ENCODE results near the gene KRT77. TPM values are rescaled to one million over a fixed set of nuclear protein-coding genes. Genes with fewer than 3 reads are reported as not detected.

Gene KRT77
- total RNA-seq, 1 experiment from 2014 or later = not detected

- TF ChIP-seq MXD4 (CRISPR knock-in tag; IDR thresholded peaks at IDR 0.05; ENCODE audit: borderline replicate concordance) (no peak), FOXJ3 (CRISPR knock-in tag; IDR thresholded peaks at IDR 0.05; ENCODE audit: borderline replicate concordance) (no peak), ZNF416 (CRISPR knock-in tag; IDR thresholded peaks at IDR 0.05) (no peak)
- TF ChIP-seq, protein P1, sequence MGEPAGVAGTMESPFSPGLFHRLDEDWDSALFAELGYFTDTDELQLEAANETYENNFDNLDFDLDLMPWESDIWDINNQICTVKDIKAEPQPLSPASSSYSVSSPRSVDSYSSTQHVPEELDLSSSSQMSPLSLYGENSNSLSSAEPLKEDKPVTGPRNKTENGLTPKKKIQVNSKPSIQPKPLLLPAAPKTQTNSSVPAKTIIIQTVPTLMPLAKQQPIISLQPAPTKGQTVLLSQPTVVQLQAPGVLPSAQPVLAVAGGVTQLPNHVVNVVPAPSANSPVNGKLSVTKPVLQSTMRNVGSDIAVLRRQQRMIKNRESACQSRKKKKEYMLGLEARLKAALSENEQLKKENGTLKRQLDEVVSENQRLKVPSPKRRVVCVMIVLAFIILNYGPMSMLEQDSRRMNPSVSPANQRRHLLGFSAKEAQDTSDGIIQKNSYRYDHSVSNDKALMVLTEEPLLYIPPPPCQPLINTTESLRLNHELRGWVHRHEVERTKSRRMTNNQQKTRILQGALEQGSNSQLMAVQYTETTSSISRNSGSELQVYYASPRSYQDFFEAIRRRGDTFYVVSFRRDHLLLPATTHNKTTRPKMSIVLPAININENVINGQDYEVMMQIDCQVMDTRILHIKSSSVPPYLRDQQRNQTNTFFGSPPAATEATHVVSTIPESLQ (CRISPR knock-in tag; IDR thresholded peaks at IDR 0.05) = no peak
These were observed 6.7 kb downstream of the KRT77 start (continued) for GRCh38 chr12:52696588-52696987.

GRCh38 chr12:52695039-52695438, 8.3 kb downstream of the KRT77 start:
- ChIA-PET POLR2A (no interaction called here), CTCF (interaction anchor here (0.8 to 1.3 kb wide), 3 partner anchors 170 to 176 kb away, joined by 3 to 9 read pairs (median 4); no protein-coding TSS in a partner anchor)
- Mint-ChIP-seq H3K36me3 (no peaks in the 10 kb centered on the region), H3K4me1 (peaks cover 27% of the 10 kb centered on the region), H3K4me3 (no peak overlapping the region), H3K9me3 (no peaks in the 10 kb centered on the region), H3K27me3 (ENCODE audit: low read depth) (peaks cover 32% of the 10 kb centered on the region), H3K27ac (no peak overlapping the region)
- no peak for TF ChIP-seq ATF1 (CRISPR knock-in tag; IDR thresholded peaks at IDR 0.05)
- TF ChIP-seq, protein P2, sequence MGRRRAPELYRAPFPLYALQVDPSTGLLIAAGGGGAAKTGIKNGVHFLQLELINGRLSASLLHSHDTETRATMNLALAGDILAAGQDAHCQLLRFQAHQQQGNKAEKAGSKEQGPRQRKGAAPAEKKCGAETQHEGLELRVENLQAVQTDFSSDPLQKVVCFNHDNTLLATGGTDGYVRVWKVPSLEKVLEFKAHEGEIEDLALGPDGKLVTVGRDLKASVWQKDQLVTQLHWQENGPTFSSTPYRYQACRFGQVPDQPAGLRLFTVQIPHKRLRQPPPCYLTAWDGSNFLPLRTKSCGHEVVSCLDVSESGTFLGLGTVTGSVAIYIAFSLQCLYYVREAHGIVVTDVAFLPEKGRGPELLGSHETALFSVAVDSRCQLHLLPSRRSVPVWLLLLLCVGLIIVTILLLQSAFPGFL (CRISPR knock-in tag; IDR thresholded peaks at IDR 0.05; ENCODE audit: borderline replicate concordance) = no peak
- no peak for TF ChIP-seq SMAD3 (CRISPR knock-in tag; IDR thresholded peaks at IDR 0.05; ENCODE audit: borderline replicate concordance)
- TF ChIP-seq ZNF232 (CRISPR knock-in tag; IDR thresholded peaks at IDR 0.05) = no peak
- DNase-seq (ENCODE audit: low spot score) (no peak), ATAC-seq (no peak)

DNA sequence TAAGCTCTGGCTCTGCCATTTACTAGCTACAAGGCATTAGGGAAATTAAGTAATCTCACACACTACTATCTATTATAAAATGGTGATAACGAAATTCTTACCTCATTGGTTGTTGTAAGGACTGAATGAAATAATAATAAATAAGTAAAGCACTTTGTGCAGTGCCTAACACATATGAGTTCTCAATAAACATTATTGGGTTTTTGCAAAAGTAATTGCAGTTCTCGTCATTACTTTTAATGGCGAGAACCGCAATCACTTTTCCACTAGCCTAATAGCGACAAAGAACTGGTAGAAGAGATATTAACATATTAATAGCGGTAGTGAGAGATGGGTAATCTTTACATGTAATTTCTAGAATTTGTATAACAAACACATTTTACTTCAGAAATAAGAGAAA, 9.2 kb downstream of the KRT77 start:
- H3K27ac Mint-ChIP-seq = no peak overlapping the region
- CTCF ChIA-PET = interaction anchor here (1.0 to 1.3 kb wide), 3 partner anchors 112 to 177 kb away, joined by 3 to 9 read pairs (median 4); no protein-coding TSS in a partner anchor
- no peaks in the 10 kb centered on the region for H3K36me3 Mint-ChIP-seq
- ATAC-seq (no peak), DNase-seq (ENCODE audit: low spot score) (no peak)
- peaks cover 27% of the 10 kb centered on the region for H3K4me1 Mint-ChIP-seq
- H3K4me3 Mint-ChIP-seq = no peak overlapping the region
- POLR2A ChIA-PET = no interaction called here
- H3K9me3 Mint-ChIP-seq = no peaks in the 10 kb centered on the region
- peaks cover 39% of the 10 kb centered on the region for H3K27me3 Mint-ChIP-seq (ENCODE audit: low read depth)
- TF ChIP-seq CREB1 (CRISPR knock-in tag; IDR thresholded peaks at IDR 0.05) (no peak), SMAD4 (CRISPR knock-in tag; IDR thresholded peaks at IDR 0.05) (no peak), ZNF423 (CRISPR knock-in tag; IDR thresholded peaks at IDR 0.05) (no peak), KAT7 (CRISPR knock-in tag; IDR thresholded peaks at IDR 0.05; ENCODE audit: borderline replicate concordance) (no peak), JAZF1 (CRISPR knock-in tag; IDR thresholded peaks at IDR 0.05) (no peak), IRF1 (CRISPR knock-in tag; IDR thresholded peaks at IDR 0.05) (no peak), ZBTB43 (CRISPR knock-in tag; IDR thresholded peaks at IDR 0.05) (no peak), NFATC4 (CRISPR knock-in tag; IDR thresholded peaks at IDR 0.05) (no peak), NFYB (CRISPR knock-in tag; conservative IDR thresholded peaks at IDR 0.05; ENCODE audit: low read depth) (no peak), NR1H2 (CRISPR knock-in tag; IDR thresholded peaks at IDR 0.05) (no peak), ZNF121 (CRISPR knock-in tag; IDR thresholded peaks at IDR 0.05) (no peak), ZNF219 (CRISPR knock-in tag; IDR thresholded peaks at IDR 0.05; ENCODE audit: borderline replicate concordance) (no peak), ZBTB21 (CRISPR knock-in tag; IDR thresholded peaks at IDR 0.05; ENCODE audit: borderline replicate concordance) (no peak)
- TF ChIP-seq, protein P3, sequence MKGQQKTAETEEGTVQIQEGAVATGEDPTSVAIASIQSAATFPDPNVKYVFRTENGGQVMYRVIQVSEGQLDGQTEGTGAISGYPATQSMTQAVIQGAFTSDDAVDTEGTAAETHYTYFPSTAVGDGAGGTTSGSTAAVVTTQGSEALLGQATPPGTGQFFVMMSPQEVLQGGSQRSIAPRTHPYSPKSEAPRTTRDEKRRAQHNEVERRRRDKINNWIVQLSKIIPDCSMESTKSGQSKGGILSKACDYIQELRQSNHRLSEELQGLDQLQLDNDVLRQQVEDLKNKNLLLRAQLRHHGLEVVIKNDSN (CRISPR knock-in tag; IDR thresholded peaks at IDR 0.05) = no peak
- TF ChIP-seq, protein P4, sequence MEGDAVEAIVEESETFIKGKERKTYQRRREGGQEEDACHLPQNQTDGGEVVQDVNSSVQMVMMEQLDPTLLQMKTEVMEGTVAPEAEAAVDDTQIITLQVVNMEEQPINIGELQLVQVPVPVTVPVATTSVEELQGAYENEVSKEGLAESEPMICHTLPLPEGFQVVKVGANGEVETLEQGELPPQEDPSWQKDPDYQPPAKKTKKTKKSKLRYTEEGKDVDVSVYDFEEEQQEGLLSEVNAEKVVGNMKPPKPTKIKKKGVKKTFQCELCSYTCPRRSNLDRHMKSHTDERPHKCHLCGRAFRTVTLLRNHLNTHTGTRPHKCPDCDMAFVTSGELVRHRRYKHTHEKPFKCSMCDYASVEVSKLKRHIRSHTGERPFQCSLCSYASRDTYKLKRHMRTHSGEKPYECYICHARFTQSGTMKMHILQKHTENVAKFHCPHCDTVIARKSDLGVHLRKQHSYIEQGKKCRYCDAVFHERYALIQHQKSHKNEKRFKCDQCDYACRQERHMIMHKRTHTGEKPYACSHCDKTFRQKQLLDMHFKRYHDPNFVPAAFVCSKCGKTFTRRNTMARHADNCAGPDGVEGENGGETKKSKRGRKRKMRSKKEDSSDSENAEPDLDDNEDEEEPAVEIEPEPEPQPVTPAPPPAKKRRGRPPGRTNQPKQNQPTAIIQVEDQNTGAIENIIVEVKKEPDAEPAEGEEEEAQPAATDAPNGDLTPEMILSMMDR (IDR thresholded peaks at IDR 0.05) = no peak
- TF ChIP-seq, protein P5, sequence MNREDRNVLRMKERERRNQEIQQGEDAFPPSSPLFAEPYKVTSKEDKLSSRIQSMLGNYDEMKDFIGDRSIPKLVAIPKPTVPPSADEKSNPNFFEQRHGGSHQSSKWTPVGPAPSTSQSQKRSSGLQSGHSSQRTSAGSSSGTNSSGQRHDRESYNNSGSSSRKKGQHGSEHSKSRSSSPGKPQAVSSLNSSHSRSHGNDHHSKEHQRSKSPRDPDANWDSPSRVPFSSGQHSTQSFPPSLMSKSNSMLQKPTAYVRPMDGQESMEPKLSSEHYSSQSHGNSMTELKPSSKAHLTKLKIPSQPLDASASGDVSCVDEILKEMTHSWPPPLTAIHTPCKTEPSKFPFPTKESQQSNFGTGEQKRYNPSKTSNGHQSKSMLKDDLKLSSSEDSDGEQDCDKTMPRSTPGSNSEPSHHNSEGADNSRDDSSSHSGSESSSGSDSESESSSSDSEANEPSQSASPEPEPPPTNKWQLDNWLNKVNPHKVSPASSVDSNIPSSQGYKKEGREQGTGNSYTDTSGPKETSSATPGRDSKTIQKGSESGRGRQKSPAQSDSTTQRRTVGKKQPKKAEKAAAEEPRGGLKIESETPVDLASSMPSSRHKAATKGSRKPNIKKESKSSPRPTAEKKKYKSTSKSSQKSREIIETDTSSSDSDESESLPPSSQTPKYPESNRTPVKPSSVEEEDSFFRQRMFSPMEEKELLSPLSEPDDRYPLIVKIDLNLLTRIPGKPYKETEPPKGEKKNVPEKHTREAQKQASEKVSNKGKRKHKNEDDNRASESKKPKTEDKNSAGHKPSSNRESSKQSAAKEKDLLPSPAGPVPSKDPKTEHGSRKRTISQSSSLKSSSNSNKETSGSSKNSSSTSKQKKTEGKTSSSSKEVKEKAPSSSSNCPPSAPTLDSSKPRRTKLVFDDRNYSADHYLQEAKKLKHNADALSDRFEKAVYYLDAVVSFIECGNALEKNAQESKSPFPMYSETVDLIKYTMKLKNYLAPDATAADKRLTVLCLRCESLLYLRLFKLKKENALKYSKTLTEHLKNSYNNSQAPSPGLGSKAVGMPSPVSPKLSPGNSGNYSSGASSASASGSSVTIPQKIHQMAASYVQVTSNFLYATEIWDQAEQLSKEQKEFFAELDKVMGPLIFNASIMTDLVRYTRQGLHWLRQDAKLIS (CRISPR knock-in tag; IDR thresholded peaks at IDR 0.05; ENCODE audit: borderline replicate concordance) = no peak

All from WTC11 (cell line).